GM12892 (cell line): ENCODE results near the gene CLEC4E.

Experiments
- POLR2AphosphoS5 ChIP-seq: IDR thresholded peaks from 2 replicates; pipeline ENCODE4 v1.6.1; 2011; ENCODE audit warnings: low read depth, low read length, control low read depth
- TAF1 ChIP-seq: IDR thresholded peaks from 2 replicates; pipeline ENCODE4 v1.6.1; 2011; ENCODE audit warnings: low read depth, mild to moderate bottlenecking, control low read depth, low read length, borderline replicate concordance

DNA sequence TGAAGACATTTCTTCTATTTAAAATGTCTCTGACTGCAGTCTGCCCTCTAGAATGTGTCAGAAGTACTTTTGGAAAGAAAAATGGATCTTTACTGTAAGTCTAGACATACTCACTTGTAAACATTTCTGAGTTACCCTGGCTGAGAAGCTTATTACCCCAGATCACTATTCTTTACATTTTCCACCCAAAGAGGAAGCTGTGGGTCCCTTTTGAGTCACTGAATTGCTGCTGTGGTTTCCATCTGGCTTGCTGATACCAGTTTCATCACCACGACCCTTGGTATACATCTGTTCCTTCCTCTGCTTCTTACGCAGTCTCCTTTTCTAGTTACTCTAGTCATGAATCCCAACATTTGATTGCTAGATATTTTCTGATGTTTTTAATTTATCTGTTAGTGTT, 47.6 kb downstream of the CLEC4E start:
- TF ChIP-seq POLR2AphosphoS5 (no peak), TAF1 (no peak)
